Thoracic aorta (tissue), 2 donors: Measurements from ENCODE around the gene KCNJ12. TPM values are rescaled to one million over a fixed set of nuclear protein-coding genes. Genes with fewer than 3 reads are reported as not detected.

Experiments
- ATAC-seq: fragments of 150-250 bp; one replicate; pipeline ENCODE4 v1.8.0; 2017; ENCODE audit warnings: low read depth; ENCODE audit not compliant: insufficient number of reproducible peaks, low FRiP score
- DNase-seq: peaks from one replicate; pipeline ENCODE4 v3.0.0-alpha.2; 2020; ENCODE audit warnings: low spot score
- H3K27ac ChIP-seq, 2 donors: fragments of 200-600 bp; sonication (generic); 1 replicate in 1 of 2; 2 replicates in 1 of 2; pipeline ENCODE4 v1.5.1; 2016; ENCODE audit warnings: mild to moderate bottlenecking in 2 of 2, moderate library complexity in 2 of 2
- H3K27me3 ChIP-seq: fragments of 200-600 bp; sonication (generic); replicated peaks from 2 replicates; pipeline ENCODE4 v1.6.0; 2016; ENCODE audit warnings: mild to moderate bottlenecking; ENCODE audit not compliant: insufficient read depth
- H3K36me3 ChIP-seq: fragments of 200-600 bp; sonication (generic); one replicate; pipeline ENCODE4 v1.5.1; 2016
- H3K4me1 ChIP-seq, 2 donors: fragments of 200-600 bp; sonication (generic); 1 replicate in 1 of 2; 2 replicates in 1 of 2; pipeline versions ENCODE4 v1.5.1 to v1.6.0; 2016; ENCODE audit warnings: low read depth in 2 of 2, mild to moderate bottlenecking in 1 of 2; ENCODE audit not compliant: control insufficient read depth in 1 of 2
- H3K4me3 ChIP-seq: fragments of 200-600 bp; sonication (generic); 2 replicates; pipeline ENCODE4 v1.5.1; 2016; ENCODE audit warnings: mild to moderate bottlenecking
- H3K9me3 ChIP-seq: fragments of 200-600 bp; sonication (generic); 2 replicates; pipeline ENCODE4 v1.5.1; 2016
- CTCF ChIP-seq: fragments of 200-600 bp; sonication (generic); IDR thresholded peaks from one replicate; pipeline ENCODE4 v1.5.1; 2019; ENCODE audit warnings: antibody characterized with exemption
- total RNA-seq, 2 donors: library from RNA; depleted of rRNA; stranded (reverse); fragments of >200 nt; gene quantifications; one replicate each; pipeline versions ENCODE4 v1.1.0 to v1.2.3, GENCODE V29; 2016

The KCNJ12 gene
- total RNA-seq, 2 donors from 2014 or later: 0.81 to 1.2 TPM

GRCh38 chr17:21373036-21373435, 3.1 kb upstream of the KCNJ12 start:
- Histone ChIP-seq H3K27ac (no peak overlapping the region), H3K9me3 (no peaks in the 10 kb centered on the region), H3K36me3 (no peaks in the 10 kb centered on the region), H3K4me3 (no peak overlapping the region), H3K27me3 (no peaks in the 10 kb centered on the region), H3K4me1 (peaks cover 13 to 42% of the 10 kb centered on the region in 2 donors)
- no peak for ATAC-seq
- DNase-seq: no peak
- TF ChIP-seq CTCF: no peak

GRCh38 chr17:21373696-21374440, 2.3 kb upstream of the KCNJ12 start:
- no peak for DNase-seq
- no peak for ATAC-seq
- peaks cover 13 to 45% of the 10 kb centered on the region in 2 donors for H3K4me1 ChIP-seq

GRCh38 chr17:21374441-21375161, 1.6 kb upstream of the KCNJ12 start:
- no peaks in the 10 kb centered on the region for H3K36me3 ChIP-seq
- no peaks in the 10 kb centered on the region for H3K9me3 ChIP-seq
- H3K4me1 ChIP-seq: peaks cover 13 to 42% of the 10 kb centered on the region in 2 donors
- TF ChIP-seq CTCF: no peak
- DNase-seq (no peak), ATAC-seq (no peak)
- no peaks in the 10 kb centered on the region for H3K27me3 ChIP-seq
- H3K4me3 ChIP-seq: no peak overlapping the region
- H3K27ac ChIP-seq: no peak overlapping the region

More at GRCh38 chr17:21373696-21374440, 2.3 kb upstream of the KCNJ12 start:
- Histone ChIP-seq H3K36me3 (no peaks in the 10 kb centered on the region), H3K4me3 (no peak overlapping the region), H3K9me3 (no peaks in the 10 kb centered on the region), H3K27ac (no peak overlapping the region), H3K27me3 (no peaks in the 10 kb centered on the region)
- no peak for TF ChIP-seq CTCF

GRCh38 chr17:21375162-21375560, 996 bp upstream of the KCNJ12 start:
- H3K4me3 ChIP-seq: no peak overlapping the region
- H3K36me3 ChIP-seq: no peaks in the 10 kb centered on the region
- H3K27ac ChIP-seq: no peak overlapping the region
- H3K27me3 ChIP-seq: no peaks in the 10 kb centered on the region
- TF ChIP-seq CTCF: no peak
- ATAC-seq (no peak), DNase-seq (no peak)
- peaks cover 13 to 36% of the 10 kb centered on the region in 2 donors for H3K4me1 ChIP-seq
- no peaks in the 10 kb centered on the region for H3K9me3 ChIP-seq

GRCh38 chr17:21375757-21376080, 438 bp upstream of the KCNJ12 start:
- no peaks in the 10 kb centered on the region for H3K27me3 ChIP-seq
- no peak for ATAC-seq
- peaks cover 13 to 30% of the 10 kb centered on the region in 2 donors for H3K4me1 ChIP-seq
- peak overlapping the region; percentile 78 for H3K4me3 ChIP-seq
- no peak overlapping the region for H3K27ac ChIP-seq
- no peak for TF ChIP-seq CTCF
- DNase-seq: no peak
- no peaks in the 10 kb centered on the region for H3K9me3 ChIP-seq
- H3K36me3 ChIP-seq: no peaks in the 10 kb centered on the region
